Liver (tissue), 9 donors: ENCODE data around the gene TXNRD2. TPM values are rescaled to one million over a fixed set of nuclear protein-coding genes. Genes with fewer than 3 reads are reported as not detected.

Experiments
- DNase-seq: peaks from one replicate; pipeline ENCODE4 v3.0.0-alpha.2; 2017; ENCODE audit warnings: low spot score
- H3K27ac ChIP-seq, 2 donors: one replicate each; pipeline ENCODE4 v1.7.0; 2013; ENCODE audit warnings: inconsistent platforms in 2 of 2, low read length in 2 of 2, control low read depth in 1 of 2, low read depth in 1 of 2, mild to moderate bottlenecking in 1 of 2
- H3K27me3 ChIP-seq, 4 donors: one replicate each; pipeline versions ENCODE4 v1.6.1 to v1.7.0; 2013; ENCODE audit warnings: low read length in 3 of 4, inconsistent platforms in 1 of 4, mild to moderate bottlenecking in 1 of 4, moderate library complexity in 1 of 4; ENCODE audit not compliant: control insufficient read depth in 4 of 4, insufficient read depth in 4 of 4
- H3K36me3 ChIP-seq, 4 donors: one replicate each; pipeline versions ENCODE4 v1.6.1 to v1.7.0; 2013; ENCODE audit warnings: low read length in 3 of 4, mild to moderate bottlenecking in 3 of 4, low read depth in 1 of 4, moderate library complexity in 1 of 4; ENCODE audit not compliant: control insufficient read depth in 4 of 4, insufficient read depth in 3 of 4
- H3K4me1 ChIP-seq, 4 donors: one replicate each; pipeline versions ENCODE4 v1.6.1 to v1.7.0; 2013; ENCODE audit warnings: low read length in 3 of 4, mild to moderate bottlenecking in 3 of 4, moderate library complexity in 1 of 4; ENCODE audit not compliant: control insufficient read depth in 4 of 4, insufficient read depth in 4 of 4
- H3K4me3 ChIP-seq, 3 donors: one replicate each; pipeline versions ENCODE4 v1.6.1 to v1.7.0; 2013; ENCODE audit warnings: low read length in 3 of 3, control low read depth in 1 of 3, low read depth in 1 of 3, mild to moderate bottlenecking in 1 of 3
- H3K9ac ChIP-seq, 2 donors: one replicate each; pipeline ENCODE4 v1.7.0; 2013; ENCODE audit warnings: low read length in 2 of 2, mild to moderate bottlenecking in 2 of 2, moderate library complexity in 2 of 2, control low read depth in 1 of 2, low read depth in 1 of 2
- H3K9me3 ChIP-seq, 4 donors: one replicate each; pipeline versions ENCODE4 v1.6.1 to v1.7.0; 2013; ENCODE audit warnings: low read length in 3 of 4; ENCODE audit not compliant: control insufficient read depth in 4 of 4
- EGR1 ChIP-seq, 2 donors: IDR thresholded peaks; 2 replicates each; pipeline ENCODE4 v1.6.1; 2016 to 2018; ENCODE audit warnings: antibody characterized with exemption in 2 of 2, low read depth in 2 of 2
- FOXA1 ChIP-seq: IDR thresholded peaks from 2 replicates; pipeline ENCODE4 v1.6.1; 2016; ENCODE audit warnings: antibody characterized with exemption
- FOXA2 ChIP-seq: IDR thresholded peaks from 2 replicates; pipeline ENCODE4 v1.6.1; 2016; ENCODE audit warnings: antibody characterized with exemption
- GABPA ChIP-seq, 2 donors: IDR thresholded peaks in 1 of 2; conservative IDR thresholded peaks in 1 of 2; 2 replicates each; pipeline ENCODE4 v1.6.1; 2016; ENCODE audit warnings: antibody characterized with exemption in 2 of 2, mild to moderate bottlenecking in 1 of 2, moderate library complexity in 1 of 2
- HNF4A ChIP-seq, 2 donors: conservative IDR thresholded peaks; 2 replicates each; pipeline ENCODE4 v1.6.1; 2016; ENCODE audit warnings: antibody characterized with exemption in 2 of 2, mild to moderate bottlenecking in 2 of 2
- HNF4G ChIP-seq: IDR thresholded peaks from 2 replicates; pipeline ENCODE4 v1.6.1; 2016; ENCODE audit warnings: antibody characterized with exemption
- JUND ChIP-seq, 2 donors: IDR thresholded peaks; 2 replicates each; pipeline ENCODE4 v1.6.1; 2016; ENCODE audit warnings: antibody characterized with exemption in 2 of 2
- NR2F2 ChIP-seq: IDR thresholded peaks from 2 replicates; pipeline ENCODE4 v1.6.1; 2016; ENCODE audit warnings: antibody characterized with exemption
- RAD21 ChIP-seq, 2 donors: IDR thresholded peaks; 2 replicates each; pipeline ENCODE4 v1.6.1; 2016; ENCODE audit warnings: antibody characterized with exemption in 2 of 2, mild to moderate bottlenecking in 2 of 2
- RXRA ChIP-seq, 2 donors: IDR thresholded peaks; 2 replicates each; pipeline ENCODE4 v1.6.1; 2017 to 2018; ENCODE audit warnings: antibody characterized with exemption in 2 of 2, mild to moderate bottlenecking in 1 of 2
- SP1 ChIP-seq: IDR thresholded peaks from 2 replicates; pipeline ENCODE4 v1.6.1; 2018; ENCODE audit warnings: antibody characterized with exemption, mild to moderate bottlenecking
- YY1 ChIP-seq: IDR thresholded peaks from 2 replicates; pipeline ENCODE4 v1.6.1; 2016; ENCODE audit warnings: antibody characterized with exemption, mild to moderate bottlenecking
- WGBS: extraction: QIAGEN DNeasy Blood & Tissue Kit; methylation state at CpG from one replicate; pipeline ENCODE4 v1.1.7; 2013; 5-methylcytosine and 5-hydroxymethylcytosine counted together
- polyA plus RNA-seq, 2 donors: library from polyadenylated mRNA; stranded (reverse) in 1 of 2; unstranded in 1 of 2; fragments of 200-250 nt in 1 of 2; fragments of >200 nt in 1 of 2; fragmentation: Nextera tagmentation in 1 of 2; extraction: Ambion mirVana in 1 of 2; gene quantifications; one replicate each; pipeline versions ENCODE4 v1.2.1 to v1.2.3, GENCODE V29; 2013 to 2015
- total RNA-seq, 2 donors: library from RNA; depleted of rRNA; stranded (reverse); fragments of >200 nt; gene quantifications; one replicate each; pipeline ENCODE4 v1.2.3, GENCODE V29; 2014
- TF ChIP-seq, protein P1 (sequence below): IDR thresholded peaks from 2 replicates; pipeline ENCODE4 v1.6.1; 2016; ENCODE audit warnings: antibody characterized with exemption
- TF ChIP-seq, protein P2 (sequence below): fragments of 150-350 bp; IDR thresholded peaks from 2 replicates; pipeline ENCODE4 v1.5.1; 2017; ENCODE audit warnings: improper control_type of control experiment, low read depth, low read length; ENCODE audit not compliant: missing input control
- TF ChIP-seq, protein P3 (sequence below): IDR thresholded peaks from 2 replicates; pipeline ENCODE4 v1.6.1; 2016; ENCODE audit warnings: antibody characterized with exemption
- donor health status: healthy.
- donor health status: healthy.
- donor health status: healthy.
- donor health status: healthy.
- donor health status: healthy.

TXNRD2 gene
- total and polyA plus RNA-seq, 4 donors: 22.2 to 41.3 (median 33.6) TPM

DNA sequence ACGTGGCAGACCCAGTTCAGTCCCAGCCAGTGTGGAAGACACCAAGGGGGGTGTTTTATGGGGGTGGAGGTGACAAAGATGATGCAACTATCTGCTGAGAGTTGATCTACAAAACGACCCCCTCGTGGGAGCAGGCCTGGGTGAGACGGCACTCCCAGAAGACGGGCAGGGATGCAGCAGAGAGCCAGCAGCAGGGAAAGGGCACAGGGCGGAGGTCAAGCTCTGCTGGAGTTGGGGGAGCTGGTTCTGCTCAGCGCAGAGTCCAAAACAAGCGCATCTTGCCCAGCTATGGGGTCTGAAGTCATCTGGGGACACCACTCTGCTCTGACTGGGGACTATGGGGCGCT lies 90.9 kb downstream of the TXNRD2 start:
- H3K9ac ChIP-seq: no peak overlapping the region
- peaks cover 0 to 13% (median 9%) of the 10 kb centered on the region in 4 donors for H3K36me3 ChIP-seq
- no peak overlapping the region for H3K4me3 ChIP-seq
- TF ChIP-seq YY1 (no peak), HNF4G (no peak)
- no peaks in the 10 kb centered on the region for H3K9me3 ChIP-seq
- H3K27ac ChIP-seq: no peak overlapping the region
- no peaks in the 10 kb centered on the region for H3K27me3 ChIP-seq
- no peak for DNase-seq
- 92% methylated on average over 9 of the region's 9 CpGs for whole genome bisulfite sequencing
- peaks cover 8 to 29% (median 21%) of the 10 kb centered on the region in 4 donors for H3K4me1 ChIP-seq

- Histone ChIP-seq H3K9ac (no peak overlapping the region), H3K4me3 (no peak overlapping the region), H3K27me3 (no peaks in the 10 kb centered on the region), H3K9me3 (no peaks in the 10 kb centered on the region), H3K4me1 (peaks cover 8 to 24% (median 17%) of the 10 kb centered on the region in 4 donors), H3K36me3 (peaks cover 0 to 13% (median 9%) of the 10 kb centered on the region in 4 donors), H3K27ac (no peak overlapping the region)
- DNase-seq: no peak
- TF ChIP-seq, protein P1, sequence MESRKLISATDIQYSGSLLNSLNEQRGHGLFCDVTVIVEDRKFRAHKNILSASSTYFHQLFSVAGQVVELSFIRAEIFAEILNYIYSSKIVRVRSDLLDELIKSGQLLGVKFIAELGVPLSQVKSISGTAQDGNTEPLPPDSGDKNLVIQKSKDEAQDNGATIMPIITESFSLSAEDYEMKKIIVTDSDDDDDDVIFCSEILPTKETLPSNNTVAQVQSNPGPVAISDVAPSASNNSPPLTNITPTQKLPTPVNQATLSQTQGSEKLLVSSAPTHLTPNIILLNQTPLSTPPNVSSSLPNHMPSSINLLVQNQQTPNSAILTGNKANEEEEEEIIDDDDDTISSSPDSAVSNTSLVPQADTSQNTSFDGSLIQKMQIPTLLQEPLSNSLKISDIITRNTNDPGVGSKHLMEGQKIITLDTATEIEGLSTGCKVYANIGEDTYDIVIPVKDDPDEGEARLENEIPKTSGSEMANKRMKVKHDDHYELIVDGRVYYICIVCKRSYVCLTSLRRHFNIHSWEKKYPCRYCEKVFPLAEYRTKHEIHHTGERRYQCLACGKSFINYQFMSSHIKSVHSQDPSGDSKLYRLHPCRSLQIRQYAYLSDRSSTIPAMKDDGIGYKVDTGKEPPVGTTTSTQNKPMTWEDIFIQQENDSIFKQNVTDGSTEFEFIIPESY: no peak
- TF ChIP-seq FOXA1 (no peak), EGR1 (IDR thresholded peaks at IDR 0.05; ENCODE audit: low read depth in 2 of 2) (no peak), FOXA2 (no peak), SP1 (peak; percentile 11), GABPA (IDR thresholded peaks at IDR 0.05 in 1 of 2, conservative IDR thresholded peaks at IDR 0.05 in 1 of 2) (no peak), JUND (IDR thresholded peaks at IDR 0.05) (no peak)
- TF ChIP-seq, protein P2, sequence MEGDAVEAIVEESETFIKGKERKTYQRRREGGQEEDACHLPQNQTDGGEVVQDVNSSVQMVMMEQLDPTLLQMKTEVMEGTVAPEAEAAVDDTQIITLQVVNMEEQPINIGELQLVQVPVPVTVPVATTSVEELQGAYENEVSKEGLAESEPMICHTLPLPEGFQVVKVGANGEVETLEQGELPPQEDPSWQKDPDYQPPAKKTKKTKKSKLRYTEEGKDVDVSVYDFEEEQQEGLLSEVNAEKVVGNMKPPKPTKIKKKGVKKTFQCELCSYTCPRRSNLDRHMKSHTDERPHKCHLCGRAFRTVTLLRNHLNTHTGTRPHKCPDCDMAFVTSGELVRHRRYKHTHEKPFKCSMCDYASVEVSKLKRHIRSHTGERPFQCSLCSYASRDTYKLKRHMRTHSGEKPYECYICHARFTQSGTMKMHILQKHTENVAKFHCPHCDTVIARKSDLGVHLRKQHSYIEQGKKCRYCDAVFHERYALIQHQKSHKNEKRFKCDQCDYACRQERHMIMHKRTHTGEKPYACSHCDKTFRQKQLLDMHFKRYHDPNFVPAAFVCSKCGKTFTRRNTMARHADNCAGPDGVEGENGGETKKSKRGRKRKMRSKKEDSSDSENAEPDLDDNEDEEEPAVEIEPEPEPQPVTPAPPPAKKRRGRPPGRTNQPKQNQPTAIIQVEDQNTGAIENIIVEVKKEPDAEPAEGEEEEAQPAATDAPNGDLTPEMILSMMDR: no peak
- WGBS: 94% methylated on average over 9 of the region's 9 CpGs
Observed at GRCh38 chr22:19849835-19850762, 91.5 kb downstream of the TXNRD2 start.

GRCh38 chr22:19848298-19849224 lies 93.1 kb downstream of the TXNRD2 start:
- DNase-seq: no peak
- no peak overlapping the region for H3K27ac ChIP-seq
- no peak overlapping the region for H3K9ac ChIP-seq
- H3K4me1 ChIP-seq: peaks cover 7 to 21% (median 13%) of the 10 kb centered on the region in 4 donors
- H3K27me3 ChIP-seq: no peaks in the 10 kb centered on the region
- TF ChIP-seq HNF4A (conservative IDR thresholded peaks at IDR 0.05): peak; percentile 49 to 64
- TF ChIP-seq, protein P3, sequence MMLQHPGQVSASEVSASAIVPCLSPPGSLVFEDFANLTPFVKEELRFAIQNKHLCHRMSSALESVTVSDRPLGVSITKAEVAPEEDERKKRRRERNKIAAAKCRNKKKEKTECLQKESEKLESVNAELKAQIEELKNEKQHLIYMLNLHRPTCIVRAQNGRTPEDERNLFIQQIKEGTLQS: peak; percentile 70
- peak; percentile 54 to 74 for TF ChIP-seq RXRA (IDR thresholded peaks at IDR 0.05)
- TF ChIP-seq NR2F2: no peak
- TF ChIP-seq RAD21 (IDR thresholded peaks at IDR 0.05): no peak
- TF ChIP-seq, protein P2: no peak
- peak; percentile 66 to 75 for TF ChIP-seq JUND (IDR thresholded peaks at IDR 0.05)
- 60% methylated on average over 7 of the region's 7 CpGs for WGBS
- no peaks in the 10 kb centered on the region for H3K9me3 ChIP-seq
- peaks cover 0 to 13% (median 9%) of the 10 kb centered on the region in 4 donors for H3K36me3 ChIP-seq
- no peak overlapping the region for H3K4me3 ChIP-seq
